Tibial nerve (tissue), 4 donors: ENCODE data around the gene WAPL.

Experiments used
- CTCF ChIP-seq, 5 experiments: fragments of 200-600 bp in 3 of 5; fragments of 450-650 bp in 2 of 5; sonication (generic) in 3 of 5; IDR thresholded peaks; one replicate each; pipeline ENCODE4 v1.5.1; 2016 to 2019; ENCODE audit warnings: antibody characterized with exemption in 5 of 5, mild to moderate bottlenecking in 3 of 5, moderate library complexity in 2 of 5
- EP300 ChIP-seq, 2 donors: sonication (generic); formaldehyde crosslinking; IDR thresholded peaks; one replicate each; pipeline ENCODE4 v1.6.1; 2017; ENCODE audit warnings: antibody characterized with exemption in 2 of 2, mild to moderate bottlenecking in 1 of 2
- POLR2A ChIP-seq, 2 donors: fragments of 450-650 bp; IDR thresholded peaks; one replicate each; pipeline ENCODE4 v1.6.1; 2017; ENCODE audit warnings: antibody characterized with exemption in 2 of 2, mild to moderate bottlenecking in 2 of 2, moderate library complexity in 2 of 2

DNA sequence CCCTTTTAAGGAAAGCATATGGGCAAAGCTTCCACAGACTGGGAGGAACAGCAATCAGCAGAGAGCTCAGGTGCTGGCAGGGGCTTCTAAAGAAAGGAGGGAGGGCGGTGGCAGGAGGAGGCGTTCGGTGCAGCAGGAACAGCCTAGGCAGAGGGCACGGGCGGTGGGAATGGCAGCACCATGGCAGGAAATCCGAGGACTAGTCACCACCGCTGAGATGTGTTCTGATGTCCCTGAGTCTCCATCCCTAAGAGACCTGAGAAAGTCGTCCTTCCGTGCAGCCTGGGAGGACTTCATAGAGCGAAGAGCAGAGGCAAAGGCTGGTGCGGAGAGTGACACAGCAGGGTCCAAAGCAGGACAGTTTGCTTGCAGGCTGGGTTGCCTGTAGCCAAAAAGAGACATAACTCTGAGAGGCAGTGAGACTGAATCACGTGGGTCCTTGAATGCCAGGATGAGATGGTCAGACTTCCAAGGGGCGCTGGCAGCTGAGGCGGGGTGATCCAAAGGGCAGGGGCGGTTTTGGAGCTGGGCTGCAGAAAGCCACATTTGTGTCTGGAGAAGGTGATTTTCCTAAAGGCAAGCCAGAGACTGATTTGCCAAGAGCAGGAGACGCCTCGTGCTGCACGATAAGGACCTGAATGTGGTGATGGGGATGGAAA lies 119.2 kb downstream of the WAPL start:
- TF ChIP-seq CTCF (IDR thresholded peaks at IDR 0.05) (no peak), POLR2A (IDR thresholded peaks at IDR 0.05) (no peak), EP300 (IDR thresholded peaks at IDR 0.05) (no peak)
